Neural cell (in vitro differentiated cells): Measurements from ENCODE around the gene TLE3. TPM values are rescaled to one million over a fixed set of nuclear protein-coding genes. Genes with fewer than 3 reads are reported as not detected.

ENCODE experiments used
- H2AFZ ChIP-seq: fragments of 200-600, 300-800 bp; sonication (generic), shearing (Covaris generic); 2 replicates; pipeline ENCODE4 v1.6.0; 2014; ENCODE audit warnings: low read depth, mild to moderate bottlenecking, antibody characterized with exemption, low read length, moderate library complexity
- H3F3A ChIP-seq: fragments of 200-600 bp; shearing (Covaris generic); 2 replicates; pipeline ENCODE4 v1.6.1; 2016; ENCODE audit warnings: mild to moderate bottlenecking, moderate library complexity, mixed read lengths, antibody characterized with exemption, low read length; ENCODE audit not compliant: insufficient read depth, poor library complexity, severe bottlenecking
- H3K27ac ChIP-seq: fragments of 200-600, 300-800 bp; sonication (generic), shearing (Covaris generic); 2 replicates; pipeline ENCODE4 v1.5.1; 2014; ENCODE audit warnings: mild to moderate bottlenecking, low read length, moderate library complexity
- H3K27me3 ChIP-seq: fragments of 300-800, 200-600 bp; sonication (generic), shearing (Covaris generic); 2 replicates; pipeline ENCODE4 v1.6.0; 2014; ENCODE audit warnings: mild to moderate bottlenecking, low read depth, low read length, moderate library complexity; ENCODE audit not compliant: insufficient read depth
- H3K36me3 ChIP-seq: fragments of 300-800, 200-600 bp; sonication (generic), shearing (Covaris generic); 2 replicates; pipeline ENCODE4 v1.5.1; 2014; ENCODE audit warnings: mild to moderate bottlenecking, antibody characterized with exemption, low read length, moderate library complexity; ENCODE audit not compliant: insufficient read depth
- H3K4me2 ChIP-seq: fragments of 300-800, 200-600 bp; sonication (generic), shearing (Covaris generic); 2 replicates; pipeline ENCODE4 v1.6.0; 2014; ENCODE audit warnings: mild to moderate bottlenecking, low read length
- H3K4me3 ChIP-seq: fragments of 300-800, 200-600 bp; sonication (generic), shearing (Covaris generic); 2 replicates; pipeline ENCODE4 v1.5.1; 2014; ENCODE audit warnings: mild to moderate bottlenecking, low read length, moderate library complexity
- H3K79me2 ChIP-seq: fragments of 200-600 bp; shearing (Covaris generic); replicated peaks from 2 replicates; pipeline ENCODE4 v1.6.0; 2014; ENCODE audit warnings: mild to moderate bottlenecking, low read length, moderate library complexity; ENCODE audit not compliant: insufficient read depth
- H3K9ac ChIP-seq: fragments of 300-800, 200-600 bp; sonication (generic), shearing (Covaris generic); 2 replicates; pipeline ENCODE4 v1.6.1; 2016; ENCODE audit warnings: mild to moderate bottlenecking, low read length, mixed read lengths
- H3K9me2 ChIP-seq: fragments of 200-600 bp; shearing (Covaris generic); 2 replicates; pipeline ENCODE4 v1.6.1; 2016; ENCODE audit warnings: mild to moderate bottlenecking, low read length, mixed read lengths; ENCODE audit not compliant: insufficient read depth
- H3K9me3 ChIP-seq: fragments of 200-600, 300-800 bp; sonication (generic), shearing (Covaris generic); 2 replicates; pipeline ENCODE4 v1.6.1; 2016; ENCODE audit warnings: mild to moderate bottlenecking, mixed run types, low read length, moderate library complexity, mixed read lengths
- H4K20me1 ChIP-seq: fragments of 200-600 bp; shearing (Covaris generic); 2 replicates; pipeline ENCODE4 v1.6.1; 2016; ENCODE audit warnings: mild to moderate bottlenecking, mixed run types; ENCODE audit not compliant: insufficient read depth
- EP300 ChIP-seq: fragments of 450-650 bp; conservative IDR thresholded peaks from 2 replicates; pipeline ENCODE4 v1.6.1; 2014; ENCODE audit warnings: antibody characterized with exemption, mild to moderate bottlenecking, moderate library complexity; ENCODE audit not compliant: poor library complexity, severe bottlenecking
- EZH2 ChIP-seq: fragments of 200-600, 300-800 bp; shearing (Covaris generic), sonication (generic); IDR thresholded peaks from 2 replicates; pipeline ENCODE4 v1.6.1; 2014; ENCODE audit warnings: antibody characterized with exemption, low read length, borderline replicate concordance, mild to moderate bottlenecking; ENCODE audit not compliant: insufficient read depth, poor library complexity, severe bottlenecking
- MXI1 ChIP-seq: fragments of 450-650 bp; conservative IDR thresholded peaks from 2 replicates; pipeline ENCODE4 v1.6.1; 2014; ENCODE audit warnings: antibody characterized with exemption, mild to moderate bottlenecking; ENCODE audit not compliant: poor library complexity, severe bottlenecking
- POLR2AphosphoS5 ChIP-seq: IDR thresholded peaks from 2 replicates; pipeline ENCODE4 v1.6.1; 2012
- RAD21 ChIP-seq: fragments of 450-650 bp; conservative IDR thresholded peaks from 2 replicates; pipeline ENCODE4 v1.6.1; 2014; ENCODE audit warnings: antibody characterized with exemption, mild to moderate bottlenecking, moderate library complexity
- SMC3 ChIP-seq: fragments of 450-650 bp; conservative IDR thresholded peaks from 2 replicates; pipeline ENCODE4 v1.6.1; 2014; ENCODE audit warnings: antibody characterized with exemption, mild to moderate bottlenecking, moderate library complexity; ENCODE audit not compliant: poor library complexity
- TAF1 ChIP-seq: IDR thresholded peaks from 2 replicates; pipeline ENCODE4 v1.6.1; 2012; ENCODE audit warnings: low read depth
- polyA plus RNA-seq: library from polyadenylated mRNA; depleted of rRNA; stranded (reverse); fragments of >200 nt; gene quantifications from 2 replicates; pipeline ENCODE4 v1.2.3, GENCODE V29; 2014
- TF ChIP-seq, protein P1 (sequence below): IDR thresholded peaks from 2 replicates; pipeline ENCODE4 v1.6.1; 2012; ENCODE audit warnings: borderline replicate concordance
- TF ChIP-seq, protein P2 (sequence below): fragments of 450-650 bp; IDR thresholded peaks from 2 replicates; pipeline ENCODE4 v1.5.1; 2014; ENCODE audit warnings: antibody characterized with exemption, mild to moderate bottlenecking, moderate library complexity; ENCODE audit not compliant: poor library complexity, severe bottlenecking

TLE3 gene
- polyA plus RNA-seq, 1 donor from 2014 or later, result 27.6 TPM

- H3F3A ChIP-seq, result no peaks in the 10 kb centered on the region
- no peaks in the 10 kb centered on the region for H4K20me1 ChIP-seq
- no peaks in the 10 kb centered on the region for H3K9me3 ChIP-seq
- H3K9me2 ChIP-seq, result no peaks in the 10 kb centered on the region
- no peak overlapping the region for H2AFZ ChIP-seq
- no peak overlapping the region for H3K27ac ChIP-seq
- H3K79me2 ChIP-seq, result no peaks in the 10 kb centered on the region
- no peak for TF ChIP-seq POLR2AphosphoS5
- no peak for TF ChIP-seq RAD21
- TF ChIP-seq, protein P1, sequence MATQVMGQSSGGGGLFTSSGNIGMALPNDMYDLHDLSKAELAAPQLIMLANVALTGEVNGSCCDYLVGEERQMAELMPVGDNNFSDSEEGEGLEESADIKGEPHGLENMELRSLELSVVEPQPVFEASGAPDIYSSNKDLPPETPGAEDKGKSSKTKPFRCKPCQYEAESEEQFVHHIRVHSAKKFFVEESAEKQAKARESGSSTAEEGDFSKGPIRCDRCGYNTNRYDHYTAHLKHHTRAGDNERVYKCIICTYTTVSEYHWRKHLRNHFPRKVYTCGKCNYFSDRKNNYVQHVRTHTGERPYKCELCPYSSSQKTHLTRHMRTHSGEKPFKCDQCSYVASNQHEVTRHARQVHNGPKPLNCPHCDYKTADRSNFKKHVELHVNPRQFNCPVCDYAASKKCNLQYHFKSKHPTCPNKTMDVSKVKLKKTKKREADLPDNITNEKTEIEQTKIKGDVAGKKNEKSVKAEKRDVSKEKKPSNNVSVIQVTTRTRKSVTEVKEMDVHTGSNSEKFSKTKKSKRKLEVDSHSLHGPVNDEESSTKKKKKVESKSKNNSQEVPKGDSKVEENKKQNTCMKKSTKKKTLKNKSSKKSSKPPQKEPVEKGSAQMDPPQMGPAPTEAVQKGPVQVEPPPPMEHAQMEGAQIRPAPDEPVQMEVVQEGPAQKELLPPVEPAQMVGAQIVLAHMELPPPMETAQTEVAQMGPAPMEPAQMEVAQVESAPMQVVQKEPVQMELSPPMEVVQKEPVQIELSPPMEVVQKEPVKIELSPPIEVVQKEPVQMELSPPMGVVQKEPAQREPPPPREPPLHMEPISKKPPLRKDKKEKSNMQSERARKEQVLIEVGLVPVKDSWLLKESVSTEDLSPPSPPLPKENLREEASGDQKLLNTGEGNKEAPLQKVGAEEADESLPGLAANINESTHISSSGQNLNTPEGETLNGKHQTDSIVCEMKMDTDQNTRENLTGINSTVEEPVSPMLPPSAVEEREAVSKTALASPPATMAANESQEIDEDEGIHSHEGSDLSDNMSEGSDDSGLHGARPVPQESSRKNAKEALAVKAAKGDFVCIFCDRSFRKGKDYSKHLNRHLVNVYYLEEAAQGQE, result no peak
- no peak for TF ChIP-seq EP300
- TF ChIP-seq EZH2, result no peak
- TF ChIP-seq, protein P2, sequence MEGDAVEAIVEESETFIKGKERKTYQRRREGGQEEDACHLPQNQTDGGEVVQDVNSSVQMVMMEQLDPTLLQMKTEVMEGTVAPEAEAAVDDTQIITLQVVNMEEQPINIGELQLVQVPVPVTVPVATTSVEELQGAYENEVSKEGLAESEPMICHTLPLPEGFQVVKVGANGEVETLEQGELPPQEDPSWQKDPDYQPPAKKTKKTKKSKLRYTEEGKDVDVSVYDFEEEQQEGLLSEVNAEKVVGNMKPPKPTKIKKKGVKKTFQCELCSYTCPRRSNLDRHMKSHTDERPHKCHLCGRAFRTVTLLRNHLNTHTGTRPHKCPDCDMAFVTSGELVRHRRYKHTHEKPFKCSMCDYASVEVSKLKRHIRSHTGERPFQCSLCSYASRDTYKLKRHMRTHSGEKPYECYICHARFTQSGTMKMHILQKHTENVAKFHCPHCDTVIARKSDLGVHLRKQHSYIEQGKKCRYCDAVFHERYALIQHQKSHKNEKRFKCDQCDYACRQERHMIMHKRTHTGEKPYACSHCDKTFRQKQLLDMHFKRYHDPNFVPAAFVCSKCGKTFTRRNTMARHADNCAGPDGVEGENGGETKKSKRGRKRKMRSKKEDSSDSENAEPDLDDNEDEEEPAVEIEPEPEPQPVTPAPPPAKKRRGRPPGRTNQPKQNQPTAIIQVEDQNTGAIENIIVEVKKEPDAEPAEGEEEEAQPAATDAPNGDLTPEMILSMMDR, result no peak
- TF ChIP-seq TAF1, result no peak
- no peak for TF ChIP-seq MXI1
- no peak for TF ChIP-seq SMC3
- H3K4me2 ChIP-seq, result no peak overlapping the region
- H3K4me3 ChIP-seq, result no peak overlapping the region
- H3K27me3 ChIP-seq, result no peaks in the 10 kb centered on the region
- H3K9ac ChIP-seq, result no peak overlapping the region
- no peaks in the 10 kb centered on the region for H3K36me3 ChIP-seq
Observed at GRCh38 chr15:70042553-70043214, 55.0 kb downstream of the TLE3 start.

DNA sequence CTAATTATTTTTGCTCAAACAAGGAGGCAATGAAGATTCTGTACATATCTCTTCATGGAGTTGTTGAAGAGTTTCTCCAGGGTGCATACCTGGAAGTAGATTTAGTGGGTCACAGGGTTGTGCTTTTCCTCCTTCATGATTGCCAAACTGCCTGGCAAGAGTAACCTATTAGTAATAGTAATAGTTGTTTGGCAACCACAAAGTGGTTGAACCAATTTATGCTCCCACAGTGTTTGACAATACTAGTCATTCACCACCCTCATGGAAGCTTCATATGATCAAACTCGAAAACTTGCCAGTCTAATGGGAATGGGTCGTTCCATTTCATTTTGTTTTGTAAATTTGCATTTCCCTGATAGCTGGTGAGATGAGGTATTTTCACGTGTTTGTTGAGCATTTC is 57.8 kb downstream of the TLE3 start:
- H4K20me1 ChIP-seq, result no peaks in the 10 kb centered on the region
- H3K9me2 ChIP-seq, result no peaks in the 10 kb centered on the region
- H3K4me2 ChIP-seq, result no peak overlapping the region
- no peak overlapping the region for H2AFZ ChIP-seq
- TF ChIP-seq, protein P1, result no peak
- TF ChIP-seq, protein P2, result no peak
- TF ChIP-seq TAF1, result no peak
- no peaks in the 10 kb centered on the region for H3K9me3 ChIP-seq
- H3K36me3 ChIP-seq, result no peaks in the 10 kb centered on the region
- no peaks in the 10 kb centered on the region for H3K27me3 ChIP-seq
- no peak overlapping the region for H3K9ac ChIP-seq
- no peak overlapping the region for H3K27ac ChIP-seq
- H3F3A ChIP-seq, result no peaks in the 10 kb centered on the region
- no peak overlapping the region for H3K4me3 ChIP-seq
- H3K79me2 ChIP-seq, result no peaks in the 10 kb centered on the region
